HG03175 (cell line): ENCODE measurements around the gene SRC.

Experiments used
- ATAC-seq: cut with Tn5 transposase; IDR thresholded peaks from one replicate; pipeline ENCODE4 v1.9.1; 2021; ENCODE audit warnings: mild to moderate bottlenecking, moderate library complexity; ENCODE audit not compliant: unreplicated experiment

Gene SRC

GRCh38 chr20:37345339-37346235 lies at the start of gene SRC:
Gene SRC, plus strand, starts transcription at chr20:37346140. Its CDS starts 38,014 bp downstream, at chr20:37384154.
- no peak for ATAC-seq

GRCh38 chr20:37296371-37296770 lies 49.6 kb upstream of the SRC start:
- ATAC-seq, result no peak

GRCh38 chr20:37297066-37297736 lies 48.7 kb upstream of the SRC start:
- ATAC-seq, result no peak

GRCh38 chr20:37298190-37298939 lies 47.6 kb upstream of the SRC start:
- no peak for ATAC-seq

GRCh38 chr20:37299718-37300528 lies 46.0 kb upstream of the SRC start:
- no peak for ATAC-seq

GRCh38 chr20:37301120-37301519 lies 44.8 kb upstream of the SRC start:
- no peak for ATAC-seq

- no peak for ATAC-seq
These were observed 44.4 kb upstream of the SRC start for GRCh38 chr20:37301558-37301957.

GRCh38 chr20:37302981-37303380 lies 43.0 kb upstream of the SRC start:
- ATAC-seq, result no peak

- ATAC-seq, result no peak
These were observed 42.3 kb upstream of the SRC start for GRCh38 chr20:37303637-37304036.

DNA sequence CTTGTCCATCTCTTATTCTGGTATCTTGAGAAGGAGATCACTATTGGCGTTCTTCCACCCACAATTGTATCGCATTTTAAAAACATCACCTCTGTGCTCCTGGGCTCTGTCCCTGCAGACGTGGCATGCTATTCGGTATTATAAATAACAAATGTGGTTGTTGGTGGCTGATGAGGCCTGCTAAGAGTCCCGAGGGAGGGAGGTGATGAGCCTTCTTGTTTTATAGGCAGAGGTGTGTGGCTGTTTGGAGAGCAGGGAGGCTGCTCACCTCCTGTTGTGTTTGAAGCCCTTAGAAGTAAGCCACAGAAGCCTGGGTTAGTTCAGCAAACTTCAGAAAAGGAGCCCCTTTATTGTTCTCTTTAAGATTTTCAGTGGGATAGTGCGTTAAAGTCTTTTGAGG lies 40.9 kb upstream of the SRC start:
- no peak for ATAC-seq

- ATAC-seq, result no peak
These were observed 40.1 kb upstream of the SRC start for GRCh38 chr20:37305839-37306238.

DNA sequence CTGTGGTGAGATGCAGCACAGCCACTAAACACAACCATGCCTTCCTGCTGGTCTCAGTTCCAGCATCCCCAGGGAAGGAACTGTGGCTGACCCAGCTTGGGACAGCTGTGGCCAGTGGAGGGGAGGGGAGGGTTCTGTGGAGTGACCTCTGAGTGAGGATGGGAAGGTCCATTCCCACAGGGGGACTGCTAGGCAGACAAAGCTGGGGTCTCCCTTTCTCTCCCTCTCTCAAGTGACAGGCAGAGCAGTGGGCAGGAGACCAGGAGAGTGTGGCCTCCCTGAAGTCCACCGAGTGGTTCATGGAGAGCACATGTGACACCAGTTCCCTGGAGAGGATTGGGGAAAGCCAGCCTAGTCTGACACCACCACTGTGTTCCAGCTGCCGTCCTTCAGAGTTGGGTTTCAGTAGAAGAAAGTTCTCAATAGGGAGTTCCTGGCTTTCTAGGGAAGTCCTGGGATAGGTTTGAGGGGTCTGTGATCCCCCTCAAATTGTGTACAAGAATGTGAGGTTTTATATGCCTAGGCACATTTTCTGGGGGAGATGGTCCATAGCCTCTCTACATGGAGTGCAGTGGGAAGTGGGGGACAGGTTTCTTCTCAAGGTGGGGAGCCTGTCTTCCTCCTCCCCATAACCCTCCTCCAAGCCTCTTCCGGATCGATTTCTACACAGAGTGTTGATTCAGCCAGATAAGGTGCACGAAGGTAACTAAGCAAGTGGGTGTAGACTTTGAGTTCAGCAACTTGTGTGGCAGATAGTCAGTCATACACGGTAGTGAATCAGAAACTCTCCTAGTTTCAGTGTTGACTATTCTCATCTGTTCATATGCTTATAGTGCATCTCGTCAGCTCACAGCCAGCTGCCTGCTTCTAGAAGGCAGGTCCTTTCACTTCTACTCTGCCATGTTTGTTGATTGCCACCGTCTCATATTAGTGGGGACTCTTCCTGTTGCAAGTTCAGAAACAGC lies 37.6 kb upstream of the SRC start:
- ATAC-seq, result peak; percentile 89

GRCh38 chr20:37309290-37309689 lies 36.6 kb upstream of the SRC start:
- ATAC-seq, result no peak

GRCh38 chr20:37309936-37310590 lies 35.9 kb upstream of the SRC start:
- ATAC-seq, result no peak

DNA sequence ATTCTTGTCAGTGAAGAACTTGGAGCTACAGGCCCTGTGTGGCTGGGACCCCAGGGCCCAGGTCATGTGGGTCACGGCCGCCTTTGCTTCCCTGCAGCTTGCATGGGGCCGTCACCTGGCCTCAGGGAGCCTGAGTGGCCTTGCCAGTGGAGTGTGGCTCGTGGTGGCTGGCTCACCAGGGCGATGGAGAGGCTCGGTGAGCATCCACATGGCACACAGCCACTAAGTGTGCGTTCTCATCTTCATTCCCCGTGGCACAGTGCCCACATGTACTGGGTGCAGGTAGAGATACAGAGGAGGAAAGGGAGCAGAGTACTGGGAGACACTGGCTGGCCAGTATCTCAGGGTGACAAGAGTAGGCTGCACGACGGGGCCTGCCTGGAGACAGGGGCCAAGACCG lies 35.0 kb upstream of the SRC start:
- ATAC-seq, result no peak

DNA sequence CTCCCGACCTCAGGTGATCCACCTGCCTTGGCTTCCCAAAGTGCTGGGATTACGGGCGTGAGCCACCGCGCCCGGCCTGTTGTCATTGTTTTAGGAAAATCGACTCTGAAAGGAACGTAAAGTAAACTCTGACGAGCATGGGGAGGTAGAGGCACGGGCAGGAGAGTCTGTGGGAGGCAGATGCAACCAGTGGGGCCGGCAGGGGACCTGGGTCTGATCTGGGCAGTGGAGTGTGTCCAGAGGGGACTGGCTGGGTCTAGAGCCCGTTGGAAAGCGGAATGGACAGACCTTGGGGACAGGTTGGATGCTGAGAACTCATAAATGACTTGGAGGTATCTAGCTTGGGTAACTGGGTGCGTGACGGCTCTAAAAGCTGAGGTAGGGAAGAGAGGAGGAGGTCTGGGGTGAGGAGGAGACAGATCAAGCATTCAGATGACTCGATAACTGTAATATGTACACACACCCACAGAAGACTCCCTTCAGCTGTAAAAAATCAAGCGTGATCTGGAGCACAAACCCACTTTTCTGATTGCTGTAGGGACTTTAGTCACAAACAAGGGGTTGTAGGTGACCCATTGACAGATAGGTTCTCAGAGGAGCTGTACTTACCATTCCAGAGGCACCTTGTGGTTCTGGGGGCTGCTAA lies 34.1 kb upstream of the SRC start:
- ATAC-seq, result no peak

- no peak for ATAC-seq
These were observed 32.3 kb upstream of the SRC start for GRCh38 chr20:37313546-37314091.

DNA sequence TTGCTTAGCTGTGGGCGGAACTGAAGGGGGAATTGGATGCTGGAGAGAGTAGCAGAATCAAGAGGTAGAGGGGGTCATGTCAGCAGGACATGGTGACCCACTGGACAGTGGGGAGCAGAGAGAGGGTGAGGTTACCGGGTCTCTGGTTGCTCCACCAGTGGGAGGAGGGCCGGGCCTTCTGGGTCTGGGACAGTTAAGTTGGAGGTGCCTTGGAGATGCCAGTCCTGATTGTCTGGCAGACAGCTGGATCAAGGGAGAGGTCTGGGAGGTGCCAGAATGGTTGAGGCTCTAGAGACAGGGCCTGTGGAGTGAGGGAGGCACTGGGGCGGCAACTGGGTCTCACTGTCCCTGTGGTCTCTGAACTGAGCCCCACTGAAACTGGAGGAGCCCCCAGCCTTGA lies 31.8 kb upstream of the SRC start:
- ATAC-seq, result no peak
